GM19324 (cell line): ENCODE results near the gene RHEB.

Source experiments
- ATAC-seq: cut with Tn5 transposase; IDR thresholded peaks from one replicate; pipeline ENCODE4 v1.9.1; 2021; ENCODE audit warnings: mild to moderate bottlenecking, moderate library complexity; ENCODE audit not compliant: unreplicated experiment, low FRiP score

Gene RHEB

GRCh38 chr7:151505433-151505832, 14.3 kb downstream of the RHEB start:
- ATAC-seq: no peak

GRCh38 chr7:151504715-151505326, 14.9 kb downstream of the RHEB start:
- no peak for ATAC-seq

DNA sequence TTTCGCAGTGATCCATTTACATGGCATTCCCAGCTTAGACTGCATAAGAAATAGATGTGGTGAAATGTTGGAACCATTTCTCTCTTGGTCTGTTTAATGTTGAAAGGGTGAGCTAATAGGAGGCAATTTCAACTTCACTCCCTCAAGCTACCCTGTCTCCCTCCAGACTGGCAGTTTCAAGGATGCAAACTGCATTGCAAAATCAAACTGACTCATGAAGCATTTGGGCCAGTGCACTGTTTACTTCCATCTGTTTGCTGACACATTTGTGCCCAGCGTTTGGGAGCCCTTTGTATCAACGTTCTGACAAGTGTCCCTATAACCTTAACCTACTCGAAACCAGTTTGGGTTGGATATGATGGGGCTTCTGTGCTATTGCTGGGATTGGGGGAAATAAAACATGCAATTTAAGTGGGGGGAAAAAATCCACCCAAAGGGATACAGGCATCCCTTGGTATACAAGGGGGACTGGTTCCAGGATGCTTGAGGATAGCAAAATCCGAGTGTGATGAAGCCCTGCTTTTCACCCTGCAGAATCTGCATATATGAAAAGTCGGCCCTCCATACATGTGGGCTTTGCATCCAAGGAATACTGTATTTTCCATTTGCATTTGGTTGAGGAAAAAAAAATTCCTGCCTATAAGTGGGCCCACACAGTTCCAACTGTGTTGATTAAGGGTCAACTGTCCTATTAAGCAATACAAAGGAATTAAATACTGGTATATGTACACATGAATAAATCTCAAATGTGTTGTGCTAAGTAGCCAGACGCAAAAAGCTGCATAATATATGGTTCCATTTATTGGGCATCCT, 15.6 kb downstream of the RHEB start:
- no peak for ATAC-seq

DNA sequence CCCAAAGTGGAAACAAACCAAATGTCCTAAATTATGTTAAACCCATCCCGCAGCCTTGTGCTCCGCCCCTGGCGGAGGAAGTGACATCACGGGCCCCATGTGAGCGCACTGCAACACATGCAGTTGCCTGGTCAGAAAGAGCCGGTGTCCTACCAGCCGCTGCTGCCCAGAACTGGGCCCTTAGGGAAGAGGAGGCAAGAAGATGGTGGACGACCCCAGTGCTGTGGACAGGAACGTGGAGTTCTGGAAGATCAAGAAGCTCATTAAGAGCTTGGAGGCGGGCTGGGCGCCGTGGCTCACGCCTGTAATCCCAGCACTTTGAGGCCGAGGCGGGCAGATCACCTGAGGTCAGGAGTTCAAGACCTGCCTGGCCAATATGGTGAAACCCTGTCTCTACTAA, 18.0 kb downstream of the RHEB start:
- ATAC-seq: no peak

GRCh38 chr7:151498495-151498894, 21.2 kb downstream of the RHEB start:
- no peak for ATAC-seq

GRCh38 chr7:151497306-151497871, 22.3 kb downstream of the RHEB start:
- ATAC-seq: no peak

GRCh38 chr7:151495360-151495759, 24.3 kb downstream of the RHEB start:
- ATAC-seq: no peak

GRCh38 chr7:151494298-151495284, 25.1 kb downstream of the RHEB start:
- ATAC-seq: no peak

DNA sequence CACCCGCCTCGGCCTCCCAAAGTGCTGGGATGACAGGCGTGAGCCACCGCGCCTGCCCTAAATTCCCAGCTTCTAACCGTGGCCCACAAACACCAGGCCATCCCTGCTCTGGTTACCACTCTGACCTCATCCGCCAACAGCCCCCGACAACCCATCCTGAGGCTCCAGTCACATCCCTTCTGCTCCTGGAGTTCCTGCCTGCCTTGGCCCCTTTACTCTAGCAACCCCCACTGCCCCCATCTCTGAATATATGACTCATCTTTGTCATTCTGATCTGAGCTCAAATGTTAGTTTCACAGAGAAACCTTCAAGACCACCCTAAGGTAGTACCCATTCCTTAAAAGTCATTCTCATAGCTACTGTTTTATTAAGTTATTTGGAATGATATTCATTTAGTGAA, 26.6 kb downstream of the RHEB start:
- no peak for ATAC-seq

DNA sequence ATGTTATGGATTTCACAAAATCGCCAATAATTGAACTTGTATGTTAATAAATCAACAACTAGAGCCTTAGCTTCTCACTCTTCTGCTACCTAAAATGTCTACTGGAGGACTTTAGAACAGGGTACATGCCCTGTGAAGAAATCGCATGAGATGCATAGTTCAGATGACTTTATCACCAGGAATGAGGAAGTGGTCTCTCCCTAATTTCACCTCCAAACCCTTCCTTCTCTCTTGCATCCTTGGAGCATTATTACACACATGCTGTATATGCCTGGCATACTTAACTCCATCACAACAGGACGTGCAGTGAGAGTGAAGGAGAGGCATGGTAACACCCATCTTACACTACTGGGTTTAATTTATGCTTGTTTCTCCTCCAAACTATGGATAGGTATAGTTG, 27.8 kb downstream of the RHEB start:
- no peak for ATAC-seq

DNA sequence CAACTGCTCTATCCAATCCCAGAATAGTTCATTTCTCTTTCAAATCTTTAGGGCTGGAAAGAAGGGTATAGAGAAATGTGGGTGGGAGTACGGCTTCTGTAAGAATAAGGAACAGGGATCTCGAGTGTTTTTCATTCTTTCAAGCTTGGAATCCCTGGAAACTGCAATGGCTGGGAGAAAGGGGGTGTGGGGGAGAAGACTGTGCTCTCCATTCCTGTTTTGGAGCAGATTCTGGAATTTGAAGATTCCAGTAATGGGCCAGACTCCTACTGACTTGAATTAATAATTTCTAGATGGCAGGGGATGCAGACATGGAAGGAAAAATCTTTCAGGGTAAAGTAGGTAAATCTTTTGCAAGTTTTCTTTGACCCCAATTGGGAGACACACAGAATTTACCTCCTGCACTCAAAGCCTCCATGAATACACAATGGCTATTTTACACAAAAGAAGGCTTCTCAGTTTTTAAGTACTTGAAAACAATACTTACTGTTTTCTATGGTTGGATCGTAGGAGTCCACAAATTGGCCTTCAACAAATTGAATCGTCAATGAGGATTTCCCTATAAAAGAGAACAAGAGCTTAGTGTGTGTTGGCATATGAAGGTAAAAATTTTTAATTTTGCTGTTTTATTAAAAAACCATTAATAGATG, 29.1 kb downstream of the RHEB start:
- ATAC-seq: no peak

GRCh38 chr7:151489498-151489897, 30.2 kb downstream of the RHEB start:
- ATAC-seq: no peak

- no peak for ATAC-seq
These were observed 31.6 kb downstream of the RHEB start for GRCh38 chr7:151488096-151488495.

GRCh38 chr7:151487228-151487627, 32.5 kb downstream of the RHEB start:
- ATAC-seq: no peak

- no peak for ATAC-seq
These were observed 33.6 kb downstream of the RHEB start for GRCh38 chr7:151486074-151486473.

DNA sequence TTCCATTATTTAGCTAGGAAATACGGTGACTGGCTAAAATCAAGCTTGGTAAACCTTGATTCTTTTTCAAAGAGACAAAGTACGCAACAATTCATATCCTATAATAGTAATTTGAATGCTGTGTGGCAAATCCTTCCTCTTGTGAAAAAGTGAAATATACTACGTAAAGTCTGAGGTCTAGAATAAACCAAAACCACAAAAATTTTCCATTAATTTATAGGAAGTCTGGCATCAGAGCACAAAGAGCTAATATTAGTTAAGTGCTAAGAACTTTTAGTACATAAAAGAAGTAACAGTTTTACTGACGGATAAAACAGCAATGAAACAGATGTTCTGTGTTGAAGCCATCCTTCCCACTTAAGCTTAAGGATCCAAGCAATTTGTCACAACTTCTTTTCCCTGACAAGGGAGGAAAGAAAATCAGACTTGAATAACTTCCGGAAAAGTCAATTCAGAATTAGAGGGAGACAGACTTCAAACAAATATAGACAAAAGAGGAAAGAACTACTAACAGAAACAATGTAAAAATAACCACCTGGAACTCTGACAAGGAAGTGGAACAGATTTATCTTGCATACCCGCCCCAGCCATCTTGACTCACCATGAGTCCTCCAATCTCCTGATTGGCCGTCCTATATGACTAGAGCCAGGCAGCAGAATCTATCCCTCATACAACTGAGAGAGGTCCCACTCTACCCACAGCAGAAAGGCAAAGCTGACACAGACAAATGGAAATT, 34.6 kb downstream of the RHEB start:
- no peak for ATAC-seq

DNA sequence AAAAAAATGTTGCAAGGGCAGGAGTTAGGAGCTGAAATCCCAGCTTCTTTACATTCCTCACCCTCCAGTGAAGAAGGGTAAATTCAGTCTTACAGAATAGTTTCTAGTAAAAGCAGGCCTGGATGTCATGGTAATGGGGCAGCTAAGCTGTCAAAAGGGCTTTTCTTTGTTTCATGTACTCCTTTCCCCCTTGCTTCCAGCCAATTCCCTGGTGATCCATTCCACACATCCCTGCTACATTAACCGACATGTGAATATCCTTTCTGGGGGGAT, 36.0 kb downstream of the RHEB start:
- ATAC-seq: no peak

- no peak for ATAC-seq
These were observed 36.6 kb downstream of the RHEB start for GRCh38 chr7:151482883-151483710.
